WTC11 (cell line): ENCODE data around the gene ZNF142. TPM values are rescaled to one million over a fixed set of nuclear protein-coding genes. Genes with fewer than 3 reads are reported as not detected.

Experiments used
- ATAC-seq: fragments of 200-7000 bp; cut with Tn5 transposase; 2 replicates; pipeline ENCODE4 v1.10.0; 2021; ENCODE audit warnings: mild to moderate bottlenecking, moderate library complexity
- CTCF ChIA-PET: fragments of 300-600 bp; sonication (Branson Sonifier 250); formaldehyde crosslinking; loops from one replicate; lab custom pipeline; 2021; ENCODE audit warnings: antibody characterized with exemption; lab: Charles Lee
- POLR2A ChIA-PET: fragments of 350-600 bp; sonication (Branson Sonifier 250); formaldehyde crosslinking; loops from one replicate; lab custom pipeline; 2021; ENCODE audit warnings: antibody characterized with exemption; lab: Charles Lee
- DNase-seq: peaks from one replicate; pipeline ENCODE4 v3.0.0; 2021; ENCODE audit warnings: low spot score
- H3K27ac Mint-ChIP-seq: 2 replicates; pipeline ENCODE4 v1.8.0; 2021; ENCODE audit warnings: mixed read lengths
- H3K27me3 Mint-ChIP-seq: 2 replicates; pipeline ENCODE4 v1.8.0; 2021; ENCODE audit warnings: low read depth, mild to moderate bottlenecking, moderate library complexity, mixed read lengths
- H3K36me3 Mint-ChIP-seq: 2 replicates; pipeline ENCODE4 v1.8.0; 2021; ENCODE audit warnings: mixed read lengths
- H3K4me1 Mint-ChIP-seq: 2 replicates; pipeline ENCODE4 v1.8.0; 2022; ENCODE audit warnings: mixed read lengths
- H3K4me3 Mint-ChIP-seq: 2 replicates; pipeline ENCODE4 v1.8.0; 2021; ENCODE audit warnings: mild to moderate bottlenecking, moderate library complexity, mixed read lengths
- H3K9me3 Mint-ChIP-seq: 2 replicates; pipeline ENCODE4 v1.8.0; 2021; ENCODE audit warnings: mixed read lengths
- ARID4B ChIP-seq: sonication (generic); formaldehyde crosslinking; IDR thresholded peaks from 2 replicates; pipeline ENCODE4 v1.8.0; 2023; ENCODE audit warnings: missing genetic modification reagents, mild to moderate bottlenecking, borderline replicate concordance
- ATF2 ChIP-seq: sonication (generic); formaldehyde crosslinking; IDR thresholded peaks from 2 replicates; pipeline ENCODE4 v1.8.1; 2022; ENCODE audit warnings: low read depth, missing genetic modification reagents, borderline replicate concordance
- CDX4 ChIP-seq: fragments of 250-450 bp; sonication (Bioruptor Pico); IDR thresholded peaks from 2 replicates; pipeline ENCODE4 v1.9.0; 2021; ENCODE audit warnings: moderate library complexity, mild to moderate bottlenecking, inconsistent platforms, borderline replicate concordance
- ELF4 ChIP-seq: sonication (generic); formaldehyde crosslinking; IDR thresholded peaks from 2 replicates; pipeline ENCODE4 v1.8.1; 2022; ENCODE audit warnings: low read depth, mild to moderate bottlenecking, moderate library complexity, missing genetic modification reagents
- EMX1 ChIP-seq: fragments of 250-450 bp; sonication (Bioruptor Pico); IDR thresholded peaks from 2 replicates; pipeline ENCODE4 v1.8.0; 2021; ENCODE audit warnings: mild to moderate bottlenecking
- GABPB1 ChIP-seq: sonication (generic); formaldehyde crosslinking; IDR thresholded peaks from 2 replicates; pipeline ENCODE4 v1.8.1; 2023; ENCODE audit warnings: mild to moderate bottlenecking, missing genetic modification reagents
- GRHL2 ChIP-seq: fragments of 250-450 bp; sonication (Bioruptor Pico); IDR thresholded peaks from 2 replicates; pipeline ENCODE4 v1.8.0; 2022; ENCODE audit warnings: mild to moderate bottlenecking, moderate library complexity; ENCODE audit not compliant: insufficient replicate concordance, severe bottlenecking
- KAT7 ChIP-seq: sonication (generic); formaldehyde crosslinking; IDR thresholded peaks from 2 replicates; pipeline ENCODE4 v1.8.1; 2023; ENCODE audit warnings: missing genetic modification reagents, mild to moderate bottlenecking, borderline replicate concordance
- MYBL2 ChIP-seq: sonication (generic); formaldehyde crosslinking; IDR thresholded peaks from 2 replicates; pipeline ENCODE4 v1.8.1; 2023; ENCODE audit warnings: mild to moderate bottlenecking, moderate library complexity, missing genetic modification reagents
- NR3C1 ChIP-seq: sonication (generic); formaldehyde crosslinking; conservative IDR thresholded peaks from 2 replicates; pipeline ENCODE4 v1.8.1; 2023; ENCODE audit warnings: low read depth, mild to moderate bottlenecking, missing genetic modification reagents
- PRRX2 ChIP-seq: fragments of 250-450 bp; sonication (Bioruptor Pico); IDR thresholded peaks from 2 replicates; pipeline ENCODE4 v1.8.0; 2021; ENCODE audit warnings: mild to moderate bottlenecking
- RELA ChIP-seq: sonication (generic); formaldehyde crosslinking; IDR thresholded peaks from 2 replicates; pipeline ENCODE4 v1.8.1; 2022; ENCODE audit warnings: missing genetic modification reagents, mild to moderate bottlenecking, borderline replicate concordance
- ZNF121 ChIP-seq: sonication (generic); formaldehyde crosslinking; IDR thresholded peaks from 2 replicates; pipeline ENCODE4 v1.8.0; 2023; ENCODE audit warnings: missing genetic modification reagents
- ZNF396 ChIP-seq: fragments of 250-450 bp; sonication (Bioruptor Pico); IDR thresholded peaks from 2 replicates; pipeline ENCODE4 v1.8.0; 2021; ENCODE audit warnings: mild to moderate bottlenecking, moderate library complexity, borderline replicate concordance
- total RNA-seq: library from RNA; stranded (reverse); gene quantifications from 3 replicates; pipeline ENCODE4 v1.2.3, GENCODE V29; 2021

ZNF142 gene
- total RNA-seq, 1 experiment from 2014 or later: 33.5 TPM

GRCh38 chr2:218615868-218616315 is 43.5 kb downstream of the ZNF142 start:
- ATAC-seq (no peak), DNase-seq (no peak)
- H3K27me3 Mint-ChIP-seq: no peaks in the 10 kb centered on the region
- H3K36me3 Mint-ChIP-seq: no peaks in the 10 kb centered on the region
- no peak overlapping the region for H3K27ac Mint-ChIP-seq
- H3K9me3 Mint-ChIP-seq: no peaks in the 10 kb centered on the region
- no peak overlapping the region for H3K4me3 Mint-ChIP-seq
- POLR2A ChIA-PET: no interaction called here
- TF ChIP-seq ELF4 (no peak), MYBL2 (CRISPR knock-in tag) (no peak), NR3C1 (CRISPR knock-in tag) (no peak), PRRX2 (CRISPR knock-in tag) (no peak)
- TF ChIP-seq, all 79 proteins: peak for 0
- H3K4me1 Mint-ChIP-seq: no peaks in the 10 kb centered on the region
- CTCF ChIA-PET: interaction anchor here (1.1 to 3.6 kb wide), 2 partner anchors 8 to 43 kb away, joined by 3 to 13 read pairs; partner anchors contain the start of gene PLCD4

GRCh38 chr2:218607436-218608115 is 51.8 kb downstream of the ZNF142 start, which contains the start of gene PLCD4:
PLCD4 (plus strand) TSS chr2:218607899; CDS start chr2:218615740, 7,841 bp downstream.
- no peaks in the 10 kb centered on the region for H3K9me3 Mint-ChIP-seq
- POLR2A ChIA-PET: interaction anchor here (1.9 kb wide), 1 partner anchor 9 kb away, joined by 12 read pairs; no protein-coding TSS in a partner anchor
- no peak within 1 kb of the TSS for H3K4me3 Mint-ChIP-seq
- DNase-seq (no peak), ATAC-seq (peak; percentile 85)
- CTCF ChIA-PET: interaction anchor here (0.8 to 2.1 kb wide), 6 partner anchors 10 to 91 kb away, joined by 3 to 13 read pairs (median 4); partner anchors contain the start of genes BCS1L and ZNF142
- H3K27me3 Mint-ChIP-seq: no peaks in the 10 kb centered on the region
- no peak for TF ChIP-seq ATF2 (CRISPR knock-in tag)
- no peaks in the 10 kb centered on the region for H3K36me3 Mint-ChIP-seq
- no peak within 1 kb of the TSS for H3K27ac Mint-ChIP-seq
- H3K4me1 Mint-ChIP-seq: peaks cover 4% of the 10 kb centered on the region; the same call in 1 of the 2 replicates

GRCh38 chr2:218605432-218605831 is 54.0 kb downstream of the ZNF142 start:
- no peak for ATAC-seq
- no peaks in the 10 kb centered on the region for H3K36me3 Mint-ChIP-seq
- H3K4me3 Mint-ChIP-seq: no peak overlapping the region
- no peak for DNase-seq
- peaks cover 4% of the 10 kb centered on the region; the same call in 1 of the 2 replicates for H3K4me1 Mint-ChIP-seq
- CTCF ChIA-PET: no interaction called here
- TF ChIP-seq ZNF396 (CRISPR knock-in tag) (no peak), GABPB1 (no peak), ZNF121 (CRISPR knock-in tag) (no peak), RELA (CRISPR knock-in tag) (no peak), GRHL2 (no peak), ARID4B (CRISPR knock-in tag) (no peak), CDX4 (no peak), EMX1 (CRISPR knock-in tag) (no peak), KAT7 (CRISPR knock-in tag) (no peak)
- no peaks in the 10 kb centered on the region for H3K27me3 Mint-ChIP-seq
- no peaks in the 10 kb centered on the region for H3K9me3 Mint-ChIP-seq
- H3K27ac Mint-ChIP-seq: no peak overlapping the region
- POLR2A ChIA-PET: interaction anchor here (0.9 kb wide), 1 partner anchor 370 kb away, joined by 3 read pairs; no protein-coding TSS in a partner anchor

Other genes starting within 250 kb of the ZNF142 start
- gene VIL1, start 240.5 kb downstream of the ZNF142 start, total RNA-seq: 2.9 to 3.8 TPM (median 3.0 TPM) in 3 replicates
- gene USP37, start 91.3 kb downstream of the ZNF142 start, total RNA-seq: 18.6 to 21.6 TPM (median 20.2 TPM) in 3 replicates
- gene CNOT9, start 90.8 kb downstream of the ZNF142 start, total RNA-seq: 61.9 to 67.0 TPM (median 62.6 TPM) in 3 replicates
- gene PLCD4, start 51.7 kb downstream of the ZNF142 start, total RNA-seq: 0.11 to 0.28 TPM (median 0.14 TPM) in 3 replicates
- gene BCS1L, start 60 bp upstream of the ZNF142 start, total RNA-seq: 31.4 to 35.4 TPM (median 32.7 TPM) in 3 replicates
- 20.3 to 25.1 TPM (median 23.9 TPM) in 3 replicates for gene RNF25, start 12.4 kb upstream of the ZNF142 start, total RNA-seq
- gene STK36, start 12.5 kb upstream of the ZNF142 start, total RNA-seq: 41.0 to 47.7 TPM (median 42.7 TPM) in 3 replicates
- gene TTLL4, start 51.2 kb upstream of the ZNF142 start, total RNA-seq: 73.7 to 87.4 TPM (median 77.1 TPM) in 3 replicates
- 5.6 to 9.3 TPM (median 8.1 TPM) in 3 replicates for gene CYP27A1, start 122.5 kb upstream of the ZNF142 start, total RNA-seq
- gene PRKAG3, start 172.2 kb upstream of the ZNF142 start, total RNA-seq: not detected in 3 replicates
- not detected in 3 replicates for gene WNT6, start 200.2 kb upstream of the ZNF142 start, total RNA-seq
- gene WNT10A, start 221.2 kb upstream of the ZNF142 start, total RNA-seq: not detected in 3 replicates